HG03108 (cell line): ENCODE measurements around the gene RNF128.

Experiments
- ATAC-seq: cut with Tn5 transposase; IDR thresholded peaks from one replicate; pipeline ENCODE4 v1.9.1; 2021; ENCODE audit warnings: moderate library complexity; ENCODE audit not compliant: unreplicated experiment

The RNF128 gene

GRCh38 chrX:106726485-106727437, at the start of gene RNF128:
TSS of gene RNF128 (plus strand) at chrX:106726701. CDS start at chrX:106726914, 213 bp downstream.
- ATAC-seq, result no peak

GRCh38 chrX:106680716-106681115, 45.8 kb upstream of the RNF128 start:
- ATAC-seq, result no peak

GRCh38 chrX:106684207-106684606, 42.3 kb upstream of the RNF128 start:
- no peak for ATAC-seq

DNA sequence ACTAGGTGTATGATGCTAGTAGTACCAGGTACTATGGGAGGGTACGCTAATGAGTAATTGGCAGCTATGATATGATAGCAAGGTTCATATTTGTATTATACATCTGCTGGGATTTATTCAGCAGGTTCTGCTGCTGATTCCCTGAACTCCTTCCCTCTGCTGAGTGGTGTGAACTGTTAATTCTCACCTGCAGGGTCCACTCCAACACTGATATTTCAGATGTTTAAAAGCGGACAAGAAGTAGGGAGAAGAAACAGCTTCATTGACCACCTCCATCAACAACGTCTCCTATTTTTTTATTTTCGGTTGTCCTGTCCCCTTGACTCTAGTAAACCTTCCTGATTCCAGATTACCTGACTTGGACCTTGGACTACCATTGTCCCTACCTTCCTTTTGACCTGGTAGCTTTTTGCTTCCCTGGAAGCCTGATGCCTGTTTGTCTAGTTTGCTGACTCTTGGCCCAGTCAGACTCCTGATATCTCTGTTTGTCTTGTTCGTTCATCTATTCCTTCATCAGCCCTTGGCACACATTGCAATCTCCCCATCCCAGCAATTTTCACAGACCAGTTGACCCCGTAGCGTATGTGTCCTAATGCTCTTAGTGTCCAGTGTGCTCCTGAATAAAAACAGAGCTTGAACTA, 34.0 kb upstream of the RNF128 start:
- ATAC-seq, result no peak

GRCh38 chrX:106696502-106696901, 30.0 kb upstream of the RNF128 start:
- no peak for ATAC-seq

GRCh38 chrX:106698693-106699092, 27.8 kb upstream of the RNF128 start:
- ATAC-seq, result no peak

GRCh38 chrX:106702636-106703035, 23.9 kb upstream of the RNF128 start:
- ATAC-seq, result no peak

GRCh38 chrX:106706466-106706865, 20.0 kb upstream of the RNF128 start:
- no peak for ATAC-seq

DNA sequence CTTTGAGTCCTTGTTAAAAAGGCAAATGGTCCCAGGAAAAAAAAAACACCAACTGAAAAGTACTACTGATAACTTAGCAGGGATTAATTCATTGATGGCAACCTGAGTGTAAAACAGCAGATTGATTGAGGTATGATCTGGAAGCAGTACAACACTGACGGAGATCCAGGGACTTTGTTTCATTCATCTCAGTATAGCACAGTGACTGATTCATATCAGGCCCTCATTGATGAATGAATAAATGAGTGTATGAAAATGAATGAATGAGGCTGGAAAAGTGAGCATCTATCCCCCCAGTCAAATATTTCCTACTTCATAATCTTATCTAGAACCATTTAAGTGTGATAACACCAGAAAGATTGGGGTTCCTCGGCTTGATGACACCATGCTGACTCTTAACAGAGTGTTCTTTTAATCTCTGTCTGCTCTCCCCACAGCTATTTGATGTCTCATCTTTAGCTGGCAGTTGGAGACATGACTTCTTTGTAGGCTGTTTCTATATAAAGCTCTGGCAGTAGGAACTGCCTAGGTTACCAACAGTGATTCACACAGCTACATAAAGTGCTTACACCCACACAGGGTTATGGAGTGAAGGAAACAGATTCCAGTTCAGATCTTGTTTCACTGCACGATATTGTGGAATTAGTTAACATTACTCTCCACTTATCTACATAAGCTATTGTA, 18.6 kb upstream of the RNF128 start:
- ATAC-seq, result no peak

DNA sequence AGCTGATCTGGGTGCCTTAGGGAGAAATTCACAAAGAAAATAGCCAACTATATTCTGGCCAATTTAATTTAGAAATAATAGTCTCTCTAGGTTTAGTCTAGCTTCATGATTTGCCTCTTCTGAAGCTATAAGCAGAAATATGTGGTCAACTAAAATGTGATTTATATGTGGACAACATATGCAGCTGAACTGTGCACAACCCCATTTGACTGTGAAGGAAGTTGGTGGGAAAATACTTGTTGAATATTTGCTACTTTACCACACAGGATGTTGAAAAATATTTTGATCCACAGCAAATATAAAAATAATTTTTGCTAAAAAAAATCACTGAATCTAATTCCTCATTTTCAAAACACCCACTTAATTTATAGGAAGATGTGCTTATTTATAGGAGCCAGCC, 15.7 kb upstream of the RNF128 start:
- no peak for ATAC-seq

GRCh38 chrX:106711375-106711774, 15.1 kb upstream of the RNF128 start:
- ATAC-seq, result no peak

DNA sequence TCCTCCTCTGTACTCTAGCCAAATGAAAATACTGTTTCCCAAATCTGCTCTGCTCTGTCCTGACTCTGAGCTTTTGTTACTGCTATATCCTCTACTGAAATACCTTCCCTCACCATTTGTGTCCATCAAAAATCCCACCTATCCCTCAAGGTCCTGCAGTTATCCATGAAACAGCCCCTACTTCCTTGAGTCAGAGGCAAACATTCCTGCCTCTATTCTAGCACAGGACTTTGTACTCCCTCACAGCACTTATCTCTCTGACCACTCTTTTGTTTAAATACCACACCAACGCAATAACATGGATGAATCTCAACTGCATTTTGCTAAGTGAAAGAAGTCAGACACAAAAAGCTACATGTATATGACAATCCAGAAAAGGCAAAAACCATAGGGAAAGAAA, 10.5 kb upstream of the RNF128 start:
- ATAC-seq, result no peak

- ATAC-seq, result no peak
Observed at GRCh38 chrX:106716463-106716862, 10.0 kb upstream of the RNF128 start.

GRCh38 chrX:106718709-106719108, 7.8 kb upstream of the RNF128 start:
- no peak for ATAC-seq

DNA sequence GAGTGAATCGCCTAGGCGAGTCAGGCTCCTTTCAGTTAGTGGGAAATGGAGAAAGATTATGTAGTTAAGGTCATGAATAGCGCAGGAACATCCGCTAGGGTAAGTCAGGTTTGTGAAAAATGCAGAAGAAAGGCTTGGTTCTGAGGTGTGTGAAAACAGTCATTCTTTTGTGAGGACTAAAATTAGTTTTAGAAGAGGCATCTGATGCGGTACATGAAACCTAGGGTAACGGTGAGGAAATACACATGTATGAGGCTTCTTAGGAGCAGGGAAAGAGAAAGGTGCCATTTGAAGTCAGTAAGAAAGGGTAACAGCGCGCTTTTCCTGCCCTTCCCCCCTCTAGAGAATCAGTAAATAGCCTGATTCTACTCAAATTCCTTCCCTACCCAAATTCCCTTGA, 570 bp upstream of the RNF128 start:
- no peak for ATAC-seq

DNA sequence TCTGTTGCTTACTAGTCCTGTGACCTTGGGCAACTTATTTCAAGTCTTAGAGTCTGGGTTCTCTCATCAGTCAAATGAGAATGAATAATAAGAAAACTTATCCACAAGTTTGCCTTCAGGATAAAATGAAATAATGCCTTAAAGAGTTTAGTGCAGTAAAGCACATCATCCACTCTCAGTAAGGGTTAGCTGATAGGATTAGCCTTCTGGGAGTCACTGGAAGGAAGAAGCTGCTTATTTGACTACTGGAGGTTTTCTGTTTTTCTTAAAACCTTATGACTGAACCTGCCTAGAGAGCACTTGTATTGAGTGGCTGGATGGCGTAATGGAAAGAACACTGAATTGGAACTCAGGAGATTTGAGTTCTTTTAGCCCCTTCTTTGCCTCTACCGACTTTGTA, 1.8 kb downstream of the RNF128 start:
- no peak for ATAC-seq

DNA sequence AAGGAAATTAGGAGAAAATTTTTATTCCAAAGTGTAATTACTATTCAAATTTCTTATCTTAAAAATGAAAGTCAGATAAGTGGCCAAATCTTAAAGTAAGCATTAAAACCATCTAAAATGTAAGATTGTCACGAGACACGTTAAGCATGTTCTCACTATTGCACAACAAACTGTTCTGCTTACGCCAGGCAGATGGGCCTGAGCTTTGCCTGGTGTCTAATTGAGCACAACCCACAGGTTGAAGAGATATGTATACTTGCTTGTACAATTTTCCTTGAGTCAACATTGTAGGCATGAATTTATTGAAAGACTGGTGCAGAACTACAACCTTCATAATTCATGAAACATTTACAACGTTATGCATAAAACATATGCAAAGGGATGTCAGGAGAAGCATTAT, 3.9 kb downstream of the RNF128 start:
- ATAC-seq, result no peak

GRCh38 chrX:106731590-106731989, 5.1 kb downstream of the RNF128 start:
- ATAC-seq, result no peak

DNA sequence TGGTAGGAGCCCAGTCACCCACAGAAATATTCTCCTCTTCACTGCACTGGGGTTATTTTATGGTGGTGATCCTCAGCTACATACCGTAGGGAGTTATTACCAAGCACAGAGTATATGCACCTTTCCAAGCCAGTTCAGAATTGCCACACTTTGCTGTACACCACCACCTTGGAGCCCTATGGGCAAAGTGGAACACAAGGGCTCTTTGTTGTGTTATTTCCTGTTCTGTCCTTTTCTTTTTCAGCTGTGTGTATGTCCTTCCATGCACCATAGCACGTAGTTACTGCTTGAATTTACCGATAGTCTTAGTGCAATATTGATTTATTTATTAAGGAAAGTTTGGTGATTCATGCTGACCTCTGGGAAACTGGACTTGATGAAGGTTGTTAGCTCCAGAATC, 8.3 kb downstream of the RNF128 start:
- ATAC-seq, result no peak

DNA sequence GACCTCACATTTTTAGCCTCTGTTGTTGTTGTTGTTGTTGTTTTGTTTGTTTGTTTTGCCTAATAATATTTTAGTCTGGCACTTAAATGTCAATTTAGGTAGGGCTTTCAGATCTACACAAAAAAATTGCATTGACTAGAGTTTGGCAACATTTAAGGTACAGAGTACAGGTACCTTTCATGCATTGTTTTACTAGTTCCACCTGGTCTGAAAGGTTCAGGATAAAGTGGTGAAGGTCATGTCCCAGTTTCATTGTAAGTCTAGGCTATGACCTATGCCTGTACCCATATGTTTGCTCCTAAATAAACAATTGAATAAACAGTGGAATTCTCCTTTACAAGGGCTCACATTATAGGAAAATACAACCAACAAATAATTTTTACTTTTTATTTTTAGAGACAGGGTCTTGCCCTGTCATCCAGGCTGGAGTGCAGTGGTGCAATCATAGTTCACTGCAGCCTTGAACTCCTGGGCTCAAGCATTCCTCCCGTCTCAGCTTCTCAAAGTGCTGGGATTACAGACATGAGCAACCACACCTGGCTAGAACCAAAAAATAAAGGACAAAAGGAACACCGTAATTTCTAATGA, 13.8 kb downstream of the RNF128 start:
- no peak for ATAC-seq

GRCh38 chrX:106742193-106742592, 15.7 kb downstream of the RNF128 start:
- ATAC-seq, result no peak
